AG09309 (cell line): ENCODE data around the gene CORIN.

Experiments
- DNase-seq: peaks from one replicate; pipeline ENCODE4 v3.0.0-alpha.2; 2010; ENCODE audit warnings: low read depth
- H3K4me3 ChIP-seq: 2 replicates; pipeline ENCODE4 v1.5.1; 2011; ENCODE audit warnings: mild to moderate bottlenecking, low read depth, low read length, moderate library complexity; ENCODE audit not compliant: control insufficient read depth
- TF ChIP-seq, protein P1 (sequence below): IDR thresholded peaks from 2 replicates; pipeline ENCODE4 v1.5.1; 2011; ENCODE audit warnings: mild to moderate bottlenecking, low read depth, low read length, inconsistent platforms; ENCODE audit not compliant: insufficient read depth, control insufficient read depth; ENCODE audit errors: missing control alignments

Gene CORIN

DNA sequence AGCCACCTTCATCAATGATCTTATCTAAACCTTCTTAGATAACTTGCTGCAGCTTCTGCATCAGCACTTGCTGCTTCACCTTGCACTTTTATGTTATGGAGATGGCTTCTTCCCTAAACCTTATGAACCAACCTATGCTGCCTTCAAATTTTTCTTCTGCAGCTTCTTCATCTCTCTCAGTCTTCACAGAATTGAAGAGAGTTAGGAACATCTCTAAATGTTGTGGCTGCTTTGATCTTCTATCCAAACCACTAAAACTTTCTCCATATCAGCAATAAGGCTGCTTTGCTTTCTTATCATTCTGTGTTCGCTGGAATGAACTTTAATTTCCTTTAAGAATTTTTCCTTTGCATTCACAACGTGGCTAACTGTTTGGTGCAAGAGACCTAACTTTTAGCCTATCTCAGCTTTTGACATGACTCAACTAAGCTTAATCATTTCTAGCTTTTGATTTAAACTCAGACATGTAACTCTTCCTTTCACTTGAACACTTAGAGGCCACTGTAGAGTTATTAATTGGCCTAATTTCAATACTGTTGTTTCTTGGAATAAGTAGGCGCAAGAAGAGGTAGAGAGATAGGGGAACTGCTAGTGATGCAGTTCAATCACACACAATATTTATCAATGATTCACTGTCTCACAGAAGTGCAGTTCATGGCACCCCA is 36.1 kb upstream of the CORIN start:
- TF ChIP-seq, protein P1, sequence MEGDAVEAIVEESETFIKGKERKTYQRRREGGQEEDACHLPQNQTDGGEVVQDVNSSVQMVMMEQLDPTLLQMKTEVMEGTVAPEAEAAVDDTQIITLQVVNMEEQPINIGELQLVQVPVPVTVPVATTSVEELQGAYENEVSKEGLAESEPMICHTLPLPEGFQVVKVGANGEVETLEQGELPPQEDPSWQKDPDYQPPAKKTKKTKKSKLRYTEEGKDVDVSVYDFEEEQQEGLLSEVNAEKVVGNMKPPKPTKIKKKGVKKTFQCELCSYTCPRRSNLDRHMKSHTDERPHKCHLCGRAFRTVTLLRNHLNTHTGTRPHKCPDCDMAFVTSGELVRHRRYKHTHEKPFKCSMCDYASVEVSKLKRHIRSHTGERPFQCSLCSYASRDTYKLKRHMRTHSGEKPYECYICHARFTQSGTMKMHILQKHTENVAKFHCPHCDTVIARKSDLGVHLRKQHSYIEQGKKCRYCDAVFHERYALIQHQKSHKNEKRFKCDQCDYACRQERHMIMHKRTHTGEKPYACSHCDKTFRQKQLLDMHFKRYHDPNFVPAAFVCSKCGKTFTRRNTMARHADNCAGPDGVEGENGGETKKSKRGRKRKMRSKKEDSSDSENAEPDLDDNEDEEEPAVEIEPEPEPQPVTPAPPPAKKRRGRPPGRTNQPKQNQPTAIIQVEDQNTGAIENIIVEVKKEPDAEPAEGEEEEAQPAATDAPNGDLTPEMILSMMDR = no peak
- H3K4me3 ChIP-seq = no peak overlapping the region
- no peak for DNase-seq

DNA sequence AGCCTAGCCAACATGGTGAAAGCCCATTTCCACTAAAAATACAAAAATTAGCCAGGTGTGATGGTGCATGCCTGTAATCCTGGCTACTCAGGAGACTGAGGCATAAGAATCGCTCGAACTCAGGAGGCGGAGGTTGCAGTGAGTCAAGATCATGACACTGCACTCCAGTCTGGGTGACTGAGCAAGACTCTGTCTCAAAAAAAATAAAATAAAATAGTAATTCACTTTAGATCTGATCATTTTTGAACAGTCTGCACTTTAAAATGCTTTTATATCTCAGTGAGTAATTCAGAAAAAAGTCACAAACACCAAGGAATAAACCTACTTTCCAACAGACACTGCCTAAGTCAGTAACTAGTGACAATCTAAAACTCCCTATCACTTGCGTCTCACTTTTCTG is 25.6 kb upstream of the CORIN start:
- H3K4me3 ChIP-seq = no peak overlapping the region

DNA sequence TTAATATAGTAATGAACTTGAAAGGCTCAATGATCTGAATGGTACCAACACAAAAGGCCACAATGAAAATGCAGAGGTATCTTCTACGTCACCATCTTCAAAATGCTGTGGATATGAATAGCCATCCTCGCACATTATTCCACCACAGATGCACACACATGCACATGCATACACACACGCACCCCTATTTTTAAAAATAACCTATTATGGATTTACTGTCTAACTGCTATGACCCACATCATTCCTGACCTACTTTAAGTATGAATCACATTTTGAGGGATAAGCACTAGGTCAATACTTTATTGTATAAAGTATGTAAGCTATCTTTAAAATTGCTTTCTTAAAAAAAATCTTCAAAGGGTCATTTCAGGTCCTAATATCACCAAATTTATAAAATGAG is 24.4 kb upstream of the CORIN start:
- no peak overlapping the region for H3K4me3 ChIP-seq
- no peak for DNase-seq
- TF ChIP-seq, protein P1 = no peak

More for the DNA sequence above, 25.6 kb upstream of the CORIN start:
- DNase-seq = no peak
- TF ChIP-seq, protein P1 = no peak

DNA sequence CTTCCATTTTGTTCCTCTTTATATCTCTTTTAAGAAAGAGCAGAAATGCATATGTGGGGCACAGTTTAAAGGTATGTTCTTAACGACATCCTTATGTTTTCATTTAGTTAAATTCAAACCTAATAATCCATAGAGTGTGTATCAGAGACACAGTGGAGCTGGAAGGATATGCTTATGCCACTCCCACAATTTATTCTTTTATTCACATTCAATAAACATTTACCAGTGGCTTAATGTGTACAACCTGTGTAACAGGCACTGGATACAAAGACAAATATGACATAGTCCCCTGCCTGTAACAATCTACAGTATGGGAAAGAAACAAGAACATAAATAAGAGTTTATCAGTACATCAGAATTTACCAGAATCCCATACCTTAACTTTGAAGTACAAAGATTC is 22.4 kb upstream of the CORIN start:
- H3K4me3 ChIP-seq = no peak overlapping the region
- no peak for DNase-seq
- TF ChIP-seq, protein P1 = no peak

DNA sequence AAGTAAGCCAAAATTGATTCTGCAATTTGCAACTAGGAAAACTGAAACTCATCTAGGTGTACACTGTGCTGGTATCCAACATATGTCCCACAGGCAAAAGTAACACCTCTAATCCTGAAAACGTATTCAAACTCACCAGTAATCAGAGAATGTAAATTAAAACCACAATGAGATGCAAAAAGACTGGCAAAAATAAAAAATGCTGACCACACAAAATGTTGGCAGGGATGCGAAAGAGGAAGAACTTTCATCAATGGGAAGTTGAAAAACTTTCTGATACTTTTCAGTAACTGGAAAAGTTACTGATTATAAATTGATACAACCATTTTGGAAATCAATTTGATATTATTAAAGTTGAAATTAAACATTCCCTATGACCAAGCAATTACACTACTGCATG is 20.1 kb upstream of the CORIN start:
- no peak for DNase-seq
- TF ChIP-seq, protein P1 = no peak
- no peak overlapping the region for H3K4me3 ChIP-seq

DNA sequence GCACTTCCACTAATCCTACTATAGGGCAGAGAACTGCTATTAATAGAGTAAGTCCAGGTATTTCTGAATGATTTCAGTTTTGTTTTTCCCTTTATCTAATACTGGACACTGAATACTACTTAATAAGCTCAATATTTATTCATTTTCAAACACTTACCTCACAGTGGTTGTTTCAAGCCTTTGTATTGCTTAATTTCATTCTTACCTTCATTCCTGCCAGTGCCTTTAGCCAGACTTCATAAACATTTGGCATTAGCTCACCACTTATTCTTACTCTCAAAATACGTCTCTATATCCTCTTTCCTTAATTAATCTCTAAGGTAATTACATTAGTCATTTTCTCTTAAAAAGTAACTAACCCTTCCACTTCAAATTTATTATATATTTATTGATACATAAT is 18.8 kb upstream of the CORIN start:
- no peak for DNase-seq
- TF ChIP-seq, protein P1 = no peak
- no peak overlapping the region for H3K4me3 ChIP-seq
